H7 (cell line): ENCODE data around the gene MYPOP. TPM values are rescaled to one million over a fixed set of nuclear protein-coding genes. Genes with fewer than 3 reads are reported as not detected.
A peak's percentile ranks its signal among the peaks of the same experiment; 100 is the strongest.
"Not testable (repeated sequence)": the region's sequence is repeated elsewhere in the genome, so short reads cannot be mapped to it uniquely, and the experiment has no call there.

Experiments
- DNase-seq: peaks from one replicate; pipeline ENCODE4 v3.0.0; 2012
- H3K27me3 ChIP-seq: 2 replicates; pipeline ENCODE4 v1.6.0; 2011; ENCODE audit warnings: mild to moderate bottlenecking, low read length; ENCODE audit not compliant: control insufficient read depth, insufficient read depth
- H3K36me3 ChIP-seq: replicated peaks from 2 replicates; pipeline ENCODE4 v1.5.1; 2011; ENCODE audit warnings: low read length; ENCODE audit not compliant: control insufficient read depth, insufficient read depth
- H3K4me3 ChIP-seq: 2 replicates; pipeline ENCODE4 v1.5.1; 2011; ENCODE audit warnings: low read depth, mild to moderate bottlenecking, control low read depth, low read length, moderate library complexity; ENCODE audit not compliant: insufficient read depth
- total RNA-seq: library from RNA; depleted of rRNA; stranded (reverse); fragments of >200 nt; shearing (Covaris generic); gene quantifications from 2 replicates; pipeline ENCODE4 v1.2.3, GENCODE V29; 2014

MYPOP gene
- total RNA-seq, 1 experiment from 2014 or later = 2.8 TPM

DNA sequence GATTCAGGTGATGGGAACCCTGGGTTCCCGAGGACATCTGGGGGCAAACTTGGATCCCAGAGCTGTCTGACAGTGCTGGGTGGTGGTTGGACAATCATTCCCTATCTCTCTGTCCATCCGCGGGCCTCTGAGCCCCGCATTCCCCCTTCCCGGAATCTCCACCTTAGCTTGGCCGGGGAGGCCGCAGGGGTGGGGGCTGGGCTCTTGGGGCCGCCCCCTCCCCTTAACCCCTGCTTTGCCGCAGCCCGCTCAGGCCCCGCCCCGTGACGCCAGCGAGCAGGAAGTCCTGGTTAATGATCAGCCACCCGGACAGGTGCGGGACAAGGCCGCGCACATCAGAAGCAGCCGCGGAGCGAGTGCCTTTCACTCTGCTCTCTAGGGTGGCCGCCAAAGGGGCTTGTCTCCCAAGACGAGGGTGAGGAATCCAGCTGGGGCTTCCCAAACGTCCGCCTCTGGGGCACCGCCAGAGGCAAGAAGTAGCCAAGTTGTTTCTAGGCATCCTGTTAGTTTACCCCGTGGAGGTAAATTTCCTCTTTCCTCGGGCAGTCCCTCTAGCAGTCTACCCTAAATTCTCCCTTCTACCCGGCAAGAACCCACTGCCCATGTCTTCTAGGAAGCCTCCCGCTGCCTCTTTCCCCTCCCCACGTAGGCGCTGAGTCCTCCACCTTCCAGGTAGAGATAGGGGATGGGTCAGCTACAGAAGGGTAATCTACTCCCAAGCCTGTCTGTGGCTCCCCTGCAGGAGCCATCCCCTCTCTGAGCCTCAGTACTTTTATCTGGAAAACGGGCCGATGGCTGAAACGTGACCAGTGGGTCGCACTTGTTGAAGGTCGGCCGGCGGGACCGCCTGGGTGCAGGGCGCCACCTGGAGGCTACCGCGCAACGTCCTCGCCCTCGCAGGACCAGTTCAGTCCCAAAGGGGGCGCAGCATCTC lies 19.5 kb downstream of the MYPOP start:
- Histone ChIP-seq H3K36me3 (no peaks in the 10 kb centered on the region), H3K4me3 (peak overlapping the region; percentile 55), H3K27me3 (no peaks in the 10 kb centered on the region)
- peak; percentile 98 for DNase-seq

DNA sequence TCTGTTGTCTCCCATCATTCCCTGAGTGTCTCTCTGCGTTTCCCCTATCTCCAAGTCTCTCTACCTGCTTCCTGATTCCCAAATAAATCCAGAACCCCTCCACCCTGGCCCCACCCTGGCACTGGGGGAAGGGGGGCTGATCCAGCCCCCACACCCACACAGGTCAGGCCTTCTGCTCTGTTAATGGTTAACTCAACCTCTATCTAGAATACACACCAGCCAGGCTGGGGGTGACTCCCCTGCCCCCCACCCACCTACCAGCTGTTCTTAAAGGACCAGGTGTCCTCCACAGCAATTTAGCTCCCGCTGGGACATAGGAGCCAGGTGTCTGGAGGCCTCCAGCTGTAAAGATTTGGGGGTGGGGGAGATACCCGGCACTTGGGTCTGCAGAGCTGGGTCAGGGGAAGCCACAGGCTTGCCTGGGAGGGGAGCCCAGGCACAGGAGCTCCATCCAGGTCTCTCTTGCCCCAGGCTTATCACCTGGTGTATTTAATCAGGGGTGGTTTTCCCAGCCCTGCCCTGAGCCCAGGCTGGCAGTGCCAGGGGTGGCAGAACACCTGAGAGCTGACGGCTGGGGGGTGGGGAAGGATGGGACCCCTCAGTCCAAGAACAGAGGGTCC lies 20.4 kb downstream of the MYPOP start:
- peak overlapping the region; percentile 55 for H3K4me3 ChIP-seq
- H3K36me3 ChIP-seq = no peaks in the 10 kb centered on the region
- DNase-seq = peak; percentile 80
- no peaks in the 10 kb centered on the region for H3K27me3 ChIP-seq

DNA sequence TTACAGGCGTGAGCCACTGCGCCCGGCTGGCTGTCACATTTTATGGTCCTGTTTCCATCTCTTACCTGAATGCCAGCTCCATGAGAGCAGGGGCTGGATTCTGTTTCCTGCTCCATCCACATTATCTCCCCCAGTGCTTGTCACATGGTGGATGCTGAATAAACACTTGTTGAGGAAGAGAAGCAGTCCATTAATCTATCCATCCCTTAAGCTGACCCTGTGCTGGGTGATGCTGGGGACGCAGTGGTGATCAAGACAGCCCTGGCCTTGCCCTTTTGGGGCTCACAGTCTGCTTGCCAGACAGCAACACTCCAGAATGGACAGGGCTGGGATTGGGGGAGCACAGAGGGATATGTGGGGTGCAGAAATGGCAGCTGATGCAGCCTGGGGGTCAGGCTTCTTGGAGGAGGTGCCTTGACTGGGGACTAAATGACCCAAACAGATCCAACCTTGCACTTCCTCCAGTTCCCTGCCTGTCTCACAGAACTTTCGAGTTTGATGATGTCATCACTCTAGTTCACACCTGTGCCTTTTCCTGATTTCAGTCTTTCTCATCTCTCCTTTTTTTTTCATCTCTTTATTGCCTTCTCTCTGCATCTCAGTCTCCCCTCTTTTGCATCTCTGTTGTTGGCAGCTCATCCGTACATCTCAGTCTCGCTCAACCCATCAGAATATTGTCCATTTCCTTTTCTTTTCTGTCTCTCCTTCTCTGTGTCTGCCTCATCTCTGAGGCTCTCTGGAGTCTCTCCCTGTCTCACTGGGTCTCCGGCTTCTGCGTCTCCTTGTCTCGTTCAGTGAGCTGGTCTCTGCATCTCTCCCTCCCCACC lies 21.1 kb downstream of the MYPOP start:
- Histone ChIP-seq H3K27me3 (no peaks in the 10 kb centered on the region), H3K4me3 (no peak overlapping the region), H3K36me3 (no peaks in the 10 kb centered on the region)
- peak; percentile 28 for DNase-seq

DNA sequence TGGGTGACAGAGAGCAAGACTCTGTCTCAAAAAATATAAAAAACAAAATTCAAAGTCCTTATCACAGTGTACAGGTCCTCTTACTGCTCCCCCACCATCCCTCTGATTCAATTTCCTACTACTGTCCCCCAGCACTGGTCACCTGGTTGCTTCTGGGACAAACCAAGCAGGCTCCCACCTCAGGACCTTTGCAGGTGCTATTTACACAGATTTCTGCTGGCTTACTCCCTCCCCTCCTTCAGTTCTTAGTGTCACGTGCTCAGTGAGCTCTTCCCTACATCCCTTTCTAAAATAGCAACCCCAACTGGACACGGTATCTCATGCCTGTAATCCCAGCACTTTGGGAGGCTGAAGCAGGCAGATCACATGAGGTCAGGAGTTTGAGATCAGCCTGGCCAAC lies 22.4 kb downstream of the MYPOP start:
- peak; percentile 7 for DNase-seq
- Histone ChIP-seq H3K27me3 (no peaks in the 10 kb centered on the region), H3K36me3 (no peaks in the 10 kb centered on the region), H3K4me3 (no peak overlapping the region)

DNA sequence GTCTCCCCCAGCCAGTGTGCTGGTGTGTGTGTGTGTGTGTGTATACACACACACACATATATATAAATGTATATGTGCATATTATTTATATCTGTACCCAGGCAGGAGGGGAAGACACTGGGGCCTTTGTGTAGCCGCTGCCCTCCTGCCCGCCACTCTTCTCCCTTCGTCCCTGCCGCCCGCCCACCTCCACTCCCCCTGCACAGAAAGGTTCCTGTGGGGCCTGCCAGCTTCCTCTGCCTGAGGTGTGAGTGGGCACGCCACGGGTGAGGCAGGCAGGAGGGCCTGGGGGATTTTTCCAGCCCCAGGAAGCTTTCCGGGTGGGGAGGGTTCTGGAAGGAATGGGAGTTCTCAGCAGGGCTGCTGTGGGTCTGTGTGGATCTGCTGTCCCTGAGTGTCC lies 23.4 kb downstream of the MYPOP start:
- DNase-seq = peak; percentile 33
- Histone ChIP-seq H3K27me3 (no peaks in the 10 kb centered on the region), H3K4me3 (no peak overlapping the region), H3K36me3 (no peaks in the 10 kb centered on the region)

DNA sequence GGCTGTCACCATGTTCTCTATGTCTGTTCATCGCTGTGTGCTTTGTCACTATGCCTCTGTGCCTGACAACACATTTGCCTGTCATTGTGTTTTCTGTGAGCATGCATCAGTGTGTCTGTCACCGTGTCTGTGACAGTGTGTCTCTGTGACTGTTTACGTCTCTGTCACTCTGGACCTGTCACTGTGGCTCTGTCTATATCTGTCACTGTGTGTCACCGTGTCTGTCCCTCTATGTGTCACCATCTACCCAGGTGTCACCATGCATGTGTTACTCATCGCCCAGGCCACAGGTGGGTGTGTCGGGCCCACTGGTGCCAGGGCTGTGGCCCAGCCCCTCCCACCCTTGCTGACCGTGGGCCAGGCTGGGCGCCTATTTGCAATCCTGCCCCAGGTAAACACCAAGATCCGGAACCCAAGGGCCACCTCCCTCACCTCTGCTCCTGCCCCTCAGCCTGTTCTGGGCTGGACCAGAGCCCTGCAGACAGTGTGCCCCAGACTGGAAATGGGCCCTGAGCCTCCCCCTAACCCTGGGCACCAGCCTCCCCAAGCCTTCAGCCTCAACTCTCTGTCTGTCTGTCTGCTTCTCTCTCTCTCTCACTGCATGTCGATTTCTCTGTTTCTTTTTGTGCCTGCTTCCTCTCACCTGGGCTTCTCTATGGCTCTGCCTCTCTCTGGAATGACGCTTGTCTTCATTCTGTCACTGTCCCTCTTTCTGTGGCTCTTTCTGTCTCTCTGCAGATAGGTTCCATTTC lies 24.2 kb downstream of the MYPOP start:
- no peaks in the 10 kb centered on the region for H3K27me3 ChIP-seq
- no peak overlapping the region for H3K4me3 ChIP-seq
- DNase-seq = peak; percentile 45
- no peaks in the 10 kb centered on the region for H3K36me3 ChIP-seq

DNA sequence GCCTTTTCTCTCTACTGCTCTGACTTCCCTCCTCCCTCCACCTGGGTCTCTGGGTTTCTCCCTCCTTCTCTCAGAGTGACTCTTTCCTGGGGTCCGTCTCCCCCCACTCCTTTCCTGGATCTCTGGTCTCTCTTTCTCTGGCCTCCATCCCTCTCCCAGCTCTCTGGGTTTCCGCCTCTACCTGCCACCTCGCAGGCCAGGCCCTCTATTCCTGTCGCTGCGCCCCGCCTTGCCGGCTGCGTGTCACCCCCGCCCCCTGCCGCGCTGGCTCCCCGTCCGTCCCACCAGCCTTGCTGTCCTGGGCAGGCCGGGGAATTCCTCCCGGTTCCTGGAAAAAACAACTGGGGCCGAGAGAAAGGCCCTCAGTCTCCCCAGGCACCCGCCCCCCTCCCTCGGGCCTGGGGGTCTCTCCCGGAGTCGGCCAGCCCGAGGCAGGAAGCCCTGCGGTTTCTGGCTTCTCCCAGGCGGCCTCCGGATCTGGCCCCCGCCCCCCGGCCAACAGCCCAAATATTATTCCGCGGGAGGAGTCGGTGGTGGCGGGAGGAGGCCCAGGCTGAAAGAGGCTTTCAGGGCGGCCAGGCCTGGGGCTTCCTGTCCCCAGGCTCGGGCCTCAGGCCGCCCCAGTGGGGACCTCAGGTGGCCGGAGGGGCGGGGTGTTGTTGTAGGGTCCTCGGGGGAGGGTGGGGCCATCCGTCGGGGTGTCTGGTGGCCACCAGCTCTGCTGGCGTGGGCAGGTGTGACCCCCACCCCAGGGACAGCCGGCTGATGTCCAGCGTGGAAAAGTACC lies 25.8 kb downstream of the MYPOP start:
- peak; percentile 87 for DNase-seq
- Histone ChIP-seq H3K36me3 (peaks cover 2% of the 10 kb centered on the region), H3K27me3 (no peaks in the 10 kb centered on the region), H3K4me3 (peak overlapping the region; percentile 32)

DNA sequence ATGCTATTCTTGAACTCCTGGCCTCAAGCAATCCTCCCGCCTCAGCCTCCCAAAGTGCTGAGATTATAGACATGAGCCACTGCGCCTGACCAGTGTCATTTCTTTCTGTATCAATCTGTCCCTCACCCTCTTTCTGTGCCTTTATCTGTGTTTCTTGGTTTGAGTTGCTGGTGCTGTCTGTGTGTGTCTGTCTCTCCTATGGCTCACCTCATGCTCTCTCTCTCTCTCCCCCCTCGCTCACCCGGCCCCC lies 26.3 kb downstream of the MYPOP start:
- Histone ChIP-seq H3K27me3 (no peaks in the 10 kb centered on the region), H3K4me3 (peak overlapping the region; percentile 32; the same call in 1 of the 2 replicates), H3K36me3 (peaks cover 2% of the 10 kb centered on the region)
- DNase-seq = no peak

DNA sequence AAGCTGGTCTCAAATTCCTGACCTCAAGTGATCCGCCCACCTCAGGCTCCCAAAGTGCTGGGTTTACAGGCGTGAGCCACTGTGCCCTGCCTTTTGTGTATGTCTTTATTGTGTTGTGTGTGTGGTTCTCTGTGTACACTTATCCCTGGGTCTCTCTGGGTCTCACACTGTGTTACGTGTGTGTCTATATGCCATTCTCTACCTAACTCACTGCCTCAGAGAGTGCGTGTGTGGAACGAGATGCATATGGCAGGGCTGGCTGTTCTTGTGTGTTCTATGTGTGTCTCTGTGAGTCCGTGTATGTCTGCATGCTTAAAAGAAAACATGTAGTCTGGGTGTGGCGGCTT lies 27.8 kb downstream of the MYPOP start:
- no peak overlapping the region for H3K4me3 ChIP-seq
- H3K27me3 ChIP-seq = no peaks in the 10 kb centered on the region
- peak; percentile 22 for DNase-seq
- H3K36me3 ChIP-seq = peaks cover 2% of the 10 kb centered on the region

DNA sequence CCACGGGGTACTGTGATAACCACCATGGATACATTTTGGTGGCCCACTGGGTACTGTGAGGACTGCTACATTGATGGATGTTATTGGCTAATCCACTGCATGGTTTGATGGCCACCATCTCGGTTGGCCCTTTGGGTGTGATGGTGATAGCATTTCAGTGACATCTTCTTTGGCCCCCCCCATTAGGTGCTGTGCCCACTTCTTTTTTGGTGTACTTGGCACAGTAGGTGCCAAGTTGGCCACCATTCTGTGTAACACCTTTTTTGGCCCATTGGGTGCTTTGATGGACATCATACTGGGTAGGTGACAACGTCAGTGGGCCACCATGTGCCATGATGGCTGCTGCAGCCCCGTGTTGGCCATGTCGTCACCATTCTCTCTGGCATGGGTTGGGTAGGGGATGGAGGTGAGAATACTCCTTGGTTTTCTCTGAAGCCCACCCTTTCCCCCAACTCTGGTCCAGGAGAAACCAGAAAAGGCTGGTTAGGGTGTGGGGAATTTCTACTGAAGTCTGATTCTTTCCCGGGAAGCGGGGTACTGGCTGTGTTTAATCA lies 29.1 kb downstream of the MYPOP start:
- no peak overlapping the region for H3K4me3 ChIP-seq
- no peaks in the 10 kb centered on the region for H3K27me3 ChIP-seq
- peaks cover 2% of the 10 kb centered on the region for H3K36me3 ChIP-seq
- DNase-seq = no peak

DNA sequence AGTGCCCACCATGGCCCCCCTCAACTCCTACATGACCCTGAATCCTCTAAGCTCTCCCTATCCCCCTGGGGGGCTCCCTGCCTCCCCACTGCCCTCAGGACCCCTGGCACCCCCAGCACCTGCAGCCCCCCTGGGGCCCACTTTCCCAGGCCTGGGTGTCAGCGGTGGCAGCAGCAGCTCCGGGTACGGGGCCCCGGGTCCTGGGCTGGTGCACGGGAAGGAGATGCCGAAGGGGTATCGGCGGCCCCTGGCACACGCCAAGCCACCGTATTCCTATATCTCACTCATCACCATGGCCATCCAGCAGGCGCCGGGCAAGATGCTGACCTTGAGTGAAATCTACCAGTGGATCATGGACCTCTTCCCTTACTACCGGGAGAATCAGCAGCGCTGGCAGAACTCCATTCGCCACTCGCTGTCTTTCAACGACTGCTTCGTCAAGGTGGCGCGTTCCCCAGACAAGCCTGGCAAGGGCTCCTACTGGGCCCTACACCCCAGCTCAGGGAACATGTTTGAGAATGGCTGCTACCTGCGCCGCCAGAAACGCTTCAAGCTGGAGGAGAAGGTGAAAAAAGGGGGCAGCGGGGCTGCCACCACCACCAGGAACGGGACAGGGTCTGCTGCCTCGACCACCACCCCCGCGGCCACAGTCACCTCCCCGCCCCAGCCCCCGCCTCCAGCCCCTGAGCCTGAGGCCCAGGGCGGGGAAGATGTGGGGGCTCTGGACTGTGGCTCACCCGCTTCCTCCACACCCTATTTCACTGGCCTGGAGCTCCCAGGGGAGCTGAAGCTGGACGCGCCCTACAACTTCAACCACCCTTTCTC lies 30.1 kb downstream of the MYPOP start:
- Histone ChIP-seq H3K4me3 (no peak overlapping the region), H3K36me3 (peaks cover 2% of the 10 kb centered on the region), H3K27me3 (no peaks in the 10 kb centered on the region)
- peak; percentile 39 for DNase-seq

DNA sequence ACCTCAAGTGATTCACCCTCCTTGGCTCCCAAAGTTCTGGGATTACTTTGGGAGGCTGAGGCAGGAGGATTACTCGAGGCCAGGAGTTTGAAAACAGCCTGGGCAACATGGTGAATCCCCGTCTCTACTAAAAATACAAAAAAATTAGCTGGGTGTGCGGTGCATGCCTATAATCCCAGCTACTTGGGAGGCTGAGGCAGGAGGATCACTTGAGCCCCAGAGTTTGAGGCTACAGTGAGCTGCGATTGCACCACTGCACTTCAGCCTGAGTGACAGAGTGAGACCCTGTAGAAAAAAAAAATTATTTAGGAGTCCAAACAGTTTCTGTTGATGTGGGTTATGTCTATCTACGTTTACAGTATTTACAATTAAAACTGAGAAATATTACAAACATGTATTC lies 31.6 kb downstream of the MYPOP start:
- no peak for DNase-seq
- H3K27me3 ChIP-seq = no peaks in the 10 kb centered on the region
- no peak overlapping the region for H3K4me3 ChIP-seq
- peaks cover 2% of the 10 kb centered on the region for H3K36me3 ChIP-seq

DNA sequence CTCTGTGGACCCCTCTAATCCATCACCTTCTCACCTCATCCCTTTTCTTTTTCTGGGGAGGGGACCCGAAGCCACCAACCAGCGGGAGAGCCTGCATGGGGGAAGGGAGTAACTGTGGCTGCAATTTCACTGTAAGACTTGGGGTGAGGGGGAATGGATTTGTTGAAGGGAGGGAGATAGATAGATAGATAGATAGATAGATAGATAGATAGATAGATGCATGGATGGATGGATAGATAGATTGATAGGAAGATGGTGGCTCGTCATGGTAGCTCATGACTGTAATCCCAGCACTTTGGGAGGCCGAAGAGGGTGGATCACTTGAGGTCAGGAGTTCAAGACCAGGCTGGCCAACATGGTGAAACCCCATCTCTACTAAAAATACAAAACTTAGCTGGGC lies 35.2 kb downstream of the MYPOP start:
- DNase-seq, H3K4me3 ChIP-seq, H3K27me3 ChIP-seq, H3K36me3 ChIP-seq: not testable (repeated sequence)
